OCI-LY3 (cell line): ENCODE data around the gene RNF40.

Experiments
- EZH2phosphoT487 ChIP-seq: fragments of 200-600 bp; shearing (Covaris generic); IDR thresholded peaks from 2 replicates; pipeline ENCODE4 v1.6.1; 2018; ENCODE audit warnings: antibody characterized with exemption, mixed run types, low read depth
- TF ChIP-seq, protein P1 (sequence below): fragments of 200-600, 300-600 bp; sonication (generic); IDR thresholded peaks from 2 replicates; pipeline ENCODE4 v1.5.1; 2014; ENCODE audit warnings: antibody characterized with exemption, low read length, low read depth

DNA sequence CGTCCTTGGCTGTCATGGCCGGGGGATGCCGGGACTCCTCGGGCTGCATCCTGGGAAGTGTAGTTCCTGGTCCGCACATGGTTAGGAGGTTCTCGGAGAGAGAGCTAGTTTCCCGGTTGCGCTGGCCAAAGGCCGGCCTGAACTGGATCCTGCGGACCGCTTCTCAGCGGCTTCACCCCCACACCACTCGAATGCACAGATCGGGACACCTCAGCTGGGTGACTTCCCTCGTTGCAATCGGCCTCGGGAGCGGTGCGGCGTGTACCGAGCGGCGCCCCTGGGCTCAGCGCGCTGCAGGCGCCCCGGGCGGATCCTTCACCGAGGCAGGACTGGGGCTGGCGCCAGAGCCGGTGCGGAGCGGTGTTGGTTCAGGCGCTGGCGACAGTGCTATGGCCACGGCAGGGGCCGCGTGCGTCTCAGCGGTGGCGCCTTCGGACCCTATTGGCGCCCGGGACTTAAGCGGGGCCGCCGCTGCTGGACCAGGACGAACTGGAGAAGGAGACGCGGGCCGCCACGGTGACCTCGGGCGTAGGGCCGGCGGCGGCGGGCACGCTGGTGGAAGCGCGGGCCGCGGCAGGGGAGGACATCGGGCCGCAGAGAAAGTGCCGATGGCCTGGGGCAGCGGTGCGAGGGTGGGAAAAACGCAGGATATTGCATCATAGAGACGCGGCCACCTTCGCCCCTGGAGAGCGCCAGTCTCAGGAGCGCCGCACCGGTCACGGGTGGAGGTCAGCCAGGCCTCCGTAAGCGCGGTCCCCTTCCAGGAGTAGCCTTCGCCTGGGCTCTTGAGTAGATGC is 13.5 kb downstream of the RNF40 start:
- TF ChIP-seq, protein P1, sequence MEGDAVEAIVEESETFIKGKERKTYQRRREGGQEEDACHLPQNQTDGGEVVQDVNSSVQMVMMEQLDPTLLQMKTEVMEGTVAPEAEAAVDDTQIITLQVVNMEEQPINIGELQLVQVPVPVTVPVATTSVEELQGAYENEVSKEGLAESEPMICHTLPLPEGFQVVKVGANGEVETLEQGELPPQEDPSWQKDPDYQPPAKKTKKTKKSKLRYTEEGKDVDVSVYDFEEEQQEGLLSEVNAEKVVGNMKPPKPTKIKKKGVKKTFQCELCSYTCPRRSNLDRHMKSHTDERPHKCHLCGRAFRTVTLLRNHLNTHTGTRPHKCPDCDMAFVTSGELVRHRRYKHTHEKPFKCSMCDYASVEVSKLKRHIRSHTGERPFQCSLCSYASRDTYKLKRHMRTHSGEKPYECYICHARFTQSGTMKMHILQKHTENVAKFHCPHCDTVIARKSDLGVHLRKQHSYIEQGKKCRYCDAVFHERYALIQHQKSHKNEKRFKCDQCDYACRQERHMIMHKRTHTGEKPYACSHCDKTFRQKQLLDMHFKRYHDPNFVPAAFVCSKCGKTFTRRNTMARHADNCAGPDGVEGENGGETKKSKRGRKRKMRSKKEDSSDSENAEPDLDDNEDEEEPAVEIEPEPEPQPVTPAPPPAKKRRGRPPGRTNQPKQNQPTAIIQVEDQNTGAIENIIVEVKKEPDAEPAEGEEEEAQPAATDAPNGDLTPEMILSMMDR = no peak
- TF ChIP-seq EZH2phosphoT487 = no peak
